Thyroid gland (tissue), 4 donors: ENCODE data around the gene MYH1.

Source experiments
- CTCF ChIP-seq, 6 experiments: fragments of 200-600 bp in 3 of 6; fragments of 450-650 bp in 3 of 6; sonication (generic) in 3 of 6; IDR thresholded peaks; one replicate each; pipeline ENCODE4 v1.5.1; 2016 to 2019; ENCODE audit warnings: antibody characterized with exemption in 6 of 6, mild to moderate bottlenecking in 2 of 6, inconsistent platforms in 1 of 6, moderate library complexity in 1 of 6
- POLR2A ChIP-seq, 2 donors: fragments of 450-650 bp; IDR thresholded peaks; one replicate each; pipeline ENCODE4 v1.6.1; 2017; ENCODE audit warnings: antibody characterized with exemption in 2 of 2, mild to moderate bottlenecking in 2 of 2, moderate library complexity in 1 of 2

GRCh38 chr17:10557422-10557821 lies 39.1 kb upstream of the MYH1 start:
- TF ChIP-seq CTCF (IDR thresholded peaks at IDR 0.05), result no peak
- no peak for TF ChIP-seq POLR2A (IDR thresholded peaks at IDR 0.05)
